GM21447 (cell line): ENCODE results near the gene TWIST2.

Experiments
- ATAC-seq: cut with Tn5 transposase; IDR thresholded peaks from one replicate; pipeline ENCODE4 v1.9.1; 2021; ENCODE audit not compliant: unreplicated experiment

The TWIST2 gene

DNA sequence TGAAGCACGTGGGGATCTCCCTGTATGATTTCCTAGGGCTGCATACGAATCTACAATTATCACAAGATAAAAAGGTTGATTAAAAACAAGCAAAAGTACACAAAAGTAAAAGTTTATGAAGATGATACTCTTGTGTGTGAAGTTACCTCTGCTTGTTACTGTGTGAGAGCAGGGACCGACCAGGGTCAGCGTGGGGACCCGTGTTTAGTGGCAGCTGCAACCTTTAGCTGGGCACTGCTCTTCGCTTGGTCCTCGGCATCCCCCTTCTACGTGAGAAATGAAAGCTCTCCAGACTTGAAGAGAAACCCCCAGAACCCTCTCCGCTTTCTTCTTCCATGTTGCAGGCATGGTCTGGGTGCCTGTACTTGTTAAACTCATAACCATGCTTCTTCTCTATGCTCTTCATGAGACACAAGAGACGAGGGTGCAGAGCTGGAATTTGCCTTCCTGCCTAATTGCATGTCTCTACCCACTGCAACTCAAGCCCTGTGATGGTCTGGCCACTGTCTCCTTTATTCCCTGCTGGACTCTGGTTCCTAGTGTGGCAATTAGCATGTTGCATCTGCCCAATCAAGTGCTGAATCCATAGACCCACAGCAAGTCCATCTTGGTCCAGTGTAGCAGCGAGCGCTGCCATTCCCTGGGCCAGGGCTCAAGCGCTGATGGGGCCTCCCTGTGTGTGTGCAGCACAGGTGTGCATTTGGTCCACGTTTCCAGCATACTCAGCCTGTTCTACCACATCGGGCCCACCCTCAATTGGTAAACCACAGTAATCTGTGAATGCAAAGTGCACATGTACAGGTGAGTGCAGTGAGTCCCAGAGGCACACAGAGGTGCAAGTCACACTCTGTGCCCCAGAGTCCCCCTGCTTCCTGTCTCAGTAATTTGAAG lies 88.5 kb downstream of the TWIST2 start:
- no peak for ATAC-seq

DNA sequence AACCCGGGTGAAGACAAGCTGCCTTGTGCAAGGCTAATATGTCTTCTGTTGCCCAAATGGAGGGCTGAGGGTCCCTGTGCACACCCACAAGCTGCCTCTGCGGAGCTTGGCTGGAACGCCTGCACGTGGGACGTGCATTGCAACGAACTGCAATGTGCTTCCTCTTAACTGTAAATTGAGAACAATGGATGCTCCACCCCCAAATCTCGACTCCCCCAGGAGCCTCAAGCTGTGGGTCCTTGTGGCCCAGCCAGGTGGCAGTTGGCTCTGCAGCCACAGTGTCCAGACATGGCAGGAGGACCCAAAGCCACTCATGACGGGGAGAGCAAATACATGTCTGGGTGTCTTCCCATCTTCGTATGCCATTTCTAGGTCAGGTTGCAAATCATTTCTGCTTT lies 90.1 kb downstream of the TWIST2 start:
- no peak for ATAC-seq

DNA sequence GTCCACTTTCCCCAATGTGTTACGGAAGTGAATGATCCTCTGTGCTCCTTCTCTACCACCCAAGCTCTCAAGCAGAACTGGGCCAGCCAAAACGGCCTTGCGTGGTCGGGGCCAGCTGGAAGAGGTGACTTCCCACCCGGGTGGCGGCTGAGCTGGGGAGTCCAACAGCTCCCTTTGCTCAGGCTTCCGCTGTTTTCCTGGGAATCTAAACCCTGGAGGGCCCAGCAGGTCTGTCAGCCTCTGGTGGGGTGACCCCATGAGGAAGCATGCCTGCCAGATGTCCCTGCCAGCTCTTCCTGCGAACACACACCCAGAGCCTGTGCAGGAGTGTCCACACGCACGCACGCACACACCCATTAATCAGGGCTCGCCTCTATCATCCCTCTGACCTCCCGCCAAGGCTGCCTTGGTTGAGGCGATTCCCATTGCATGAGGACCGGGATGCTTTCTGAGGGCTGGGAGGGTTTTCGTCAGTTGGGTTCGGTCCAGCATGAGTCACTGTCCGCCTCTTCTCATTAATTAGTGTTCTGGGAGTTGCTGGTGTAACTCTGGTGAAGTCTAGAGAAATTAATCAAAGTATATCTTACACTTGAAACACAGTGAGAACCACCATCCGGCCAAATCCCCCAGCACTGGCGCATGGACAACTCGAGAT lies 90.6 kb downstream of the TWIST2 start:
- no peak for ATAC-seq

DNA sequence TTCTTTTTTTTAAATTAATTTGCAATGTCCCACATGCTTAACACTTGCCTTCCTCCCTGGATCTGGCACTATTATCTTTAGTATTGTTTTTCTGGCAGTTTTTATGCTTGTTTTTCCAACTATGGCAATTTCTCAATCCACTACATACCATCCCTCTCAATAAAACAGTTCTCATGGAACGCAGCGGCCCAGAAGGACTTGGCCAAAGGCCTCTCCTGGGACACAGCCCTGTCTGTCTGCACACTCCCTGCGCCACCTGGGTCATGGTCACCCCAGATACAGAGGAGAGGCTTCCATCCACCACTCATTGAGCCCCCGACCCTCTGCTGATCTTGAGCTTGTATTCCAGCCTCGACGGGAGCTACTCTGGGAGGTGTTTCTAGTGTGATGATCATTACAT lies 91.2 kb downstream of the TWIST2 start:
- no peak for ATAC-seq

DNA sequence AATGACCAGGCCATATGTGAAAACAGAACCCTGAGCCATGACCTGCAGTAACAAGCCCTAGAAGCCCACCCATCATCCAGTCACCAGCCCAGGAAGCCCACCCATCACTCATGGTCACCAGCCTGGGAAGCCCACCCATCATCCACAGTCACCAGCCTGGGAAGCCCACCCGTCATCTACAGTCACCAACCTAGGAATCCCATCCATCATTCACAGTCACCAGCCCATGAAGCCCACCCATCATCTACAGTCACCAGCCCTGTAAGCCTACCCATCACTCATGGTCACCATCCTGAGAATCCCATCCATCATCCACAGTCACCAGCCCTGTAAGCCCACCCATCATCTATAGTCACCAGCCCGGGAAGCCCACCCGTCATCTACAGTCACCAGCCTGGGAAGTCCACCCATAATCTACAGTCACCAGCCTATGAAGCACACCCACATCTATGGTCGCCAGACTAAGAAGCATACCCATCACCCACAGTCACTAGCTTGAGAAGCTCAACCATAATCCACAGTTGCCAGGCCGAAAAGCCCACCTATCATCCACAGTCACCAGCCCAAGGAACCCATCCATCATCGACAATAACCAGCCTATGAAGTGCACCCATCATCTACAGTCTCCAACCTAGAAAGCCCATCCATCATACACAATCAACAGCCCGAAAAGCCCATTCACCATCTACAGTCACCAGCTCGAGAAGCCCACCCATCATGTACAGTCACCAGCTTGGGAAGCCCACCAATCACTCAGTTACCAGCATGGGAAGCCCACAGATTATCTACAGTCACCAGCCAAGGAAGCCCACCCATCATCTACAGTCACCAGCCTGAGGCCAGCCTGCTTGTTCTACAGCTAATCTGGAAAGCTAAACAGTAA lies 91.9 kb downstream of the TWIST2 start:
- no peak for ATAC-seq

DNA sequence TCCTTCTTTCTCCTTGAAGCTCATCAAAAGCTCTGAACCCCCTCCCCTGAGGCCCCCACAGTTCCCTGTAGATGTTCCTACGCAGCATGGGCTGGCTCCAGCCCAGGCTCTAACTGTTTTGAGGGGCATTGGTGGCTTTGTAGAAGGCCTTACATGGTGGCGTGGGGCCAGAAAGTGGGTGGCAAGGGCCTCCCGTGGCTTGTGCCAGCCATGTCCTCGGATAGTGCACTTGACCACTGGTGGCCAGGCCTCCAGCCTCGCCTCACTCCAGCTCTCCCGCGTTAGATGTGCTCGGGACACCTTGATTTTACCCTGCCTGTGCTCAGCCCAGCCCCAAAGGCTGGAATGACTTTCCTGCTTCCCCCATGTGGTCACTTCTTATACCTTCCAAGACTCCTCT lies 92.9 kb downstream of the TWIST2 start:
- ATAC-seq, result no peak

DNA sequence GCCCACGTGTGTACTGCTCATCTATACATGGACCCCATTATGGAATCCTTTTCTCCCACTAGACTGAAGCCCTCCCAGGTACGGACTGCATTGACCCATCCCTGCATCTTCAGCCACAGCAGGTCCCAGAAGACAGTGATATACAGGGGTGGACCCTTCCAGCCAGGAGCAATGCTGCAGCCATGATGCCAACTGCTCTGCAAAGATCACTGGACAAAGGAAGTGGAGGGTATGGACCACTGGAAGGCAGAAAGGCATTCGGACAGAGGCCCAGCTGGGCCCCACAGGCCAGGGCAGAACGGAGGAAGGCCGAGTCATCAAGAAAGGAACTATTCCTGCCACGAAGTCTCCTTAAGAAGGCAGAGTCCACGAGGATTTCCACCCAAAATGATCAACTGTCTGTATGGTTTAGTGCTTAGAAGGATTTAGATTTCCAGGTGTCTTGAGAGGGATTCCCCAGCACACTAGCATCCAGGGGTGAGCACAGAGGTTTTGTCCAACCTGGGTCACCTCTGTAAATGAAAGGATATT lies 93.4 kb downstream of the TWIST2 start:
- ATAC-seq, result no peak

DNA sequence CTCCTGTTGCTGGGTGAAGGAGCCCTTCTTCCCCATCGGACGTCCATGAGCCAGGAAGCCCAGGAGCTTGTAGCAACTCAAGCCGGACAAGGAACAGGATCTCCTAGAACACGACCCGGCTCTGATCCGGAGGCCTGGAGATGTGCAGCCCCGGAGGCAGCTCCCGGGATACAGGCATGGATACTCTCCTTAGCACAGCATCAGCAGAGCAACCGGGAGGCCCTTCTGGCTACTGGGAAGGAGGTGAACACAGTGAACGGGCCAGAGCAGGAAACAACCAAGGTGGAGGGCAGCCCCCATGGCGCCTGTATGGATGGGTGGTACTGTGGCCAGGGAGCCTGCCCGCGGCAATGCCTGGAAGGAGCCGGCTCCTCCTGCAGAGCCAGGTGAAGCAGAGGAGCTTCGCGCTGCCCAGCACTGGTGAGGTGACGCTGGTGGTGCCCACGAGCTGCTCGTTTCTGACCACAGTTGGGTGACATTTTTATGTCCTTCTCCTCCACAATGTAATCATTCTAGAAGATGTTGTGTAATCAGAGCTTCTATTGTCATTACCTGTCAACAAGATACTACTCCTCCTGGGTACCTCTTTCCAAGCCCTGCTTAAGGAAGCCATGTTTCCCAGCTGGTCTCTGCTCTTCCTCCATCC lies 94.3 kb downstream of the TWIST2 start:
- no peak for ATAC-seq

DNA sequence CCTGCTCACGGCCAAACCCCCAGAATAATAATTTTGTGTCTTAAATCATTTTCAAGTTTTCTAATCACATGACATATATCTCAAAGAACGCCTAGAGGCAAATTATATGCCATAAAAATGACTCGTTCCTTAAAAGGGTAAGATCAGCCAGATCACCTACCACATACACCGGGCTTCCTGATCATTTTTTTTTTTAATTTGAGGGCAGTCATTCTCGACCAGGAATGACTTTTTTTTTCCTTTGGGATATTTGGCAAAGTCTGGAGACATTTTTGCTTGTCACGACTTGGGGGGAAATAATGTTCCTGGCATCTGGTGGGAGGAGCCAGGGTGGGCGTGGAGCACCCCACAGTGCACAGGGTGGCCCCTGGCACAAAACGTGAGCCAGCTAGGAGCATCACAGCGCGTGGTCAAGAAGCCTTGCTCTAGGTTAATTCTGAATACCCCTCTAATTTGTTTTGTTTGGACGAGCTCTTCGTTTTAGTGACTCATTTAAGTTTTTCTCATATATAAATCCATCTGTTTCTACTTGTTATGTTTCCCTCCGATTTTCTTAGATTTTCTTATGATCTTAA lies 94.9 kb downstream of the TWIST2 start:
- ATAC-seq, result no peak

DNA sequence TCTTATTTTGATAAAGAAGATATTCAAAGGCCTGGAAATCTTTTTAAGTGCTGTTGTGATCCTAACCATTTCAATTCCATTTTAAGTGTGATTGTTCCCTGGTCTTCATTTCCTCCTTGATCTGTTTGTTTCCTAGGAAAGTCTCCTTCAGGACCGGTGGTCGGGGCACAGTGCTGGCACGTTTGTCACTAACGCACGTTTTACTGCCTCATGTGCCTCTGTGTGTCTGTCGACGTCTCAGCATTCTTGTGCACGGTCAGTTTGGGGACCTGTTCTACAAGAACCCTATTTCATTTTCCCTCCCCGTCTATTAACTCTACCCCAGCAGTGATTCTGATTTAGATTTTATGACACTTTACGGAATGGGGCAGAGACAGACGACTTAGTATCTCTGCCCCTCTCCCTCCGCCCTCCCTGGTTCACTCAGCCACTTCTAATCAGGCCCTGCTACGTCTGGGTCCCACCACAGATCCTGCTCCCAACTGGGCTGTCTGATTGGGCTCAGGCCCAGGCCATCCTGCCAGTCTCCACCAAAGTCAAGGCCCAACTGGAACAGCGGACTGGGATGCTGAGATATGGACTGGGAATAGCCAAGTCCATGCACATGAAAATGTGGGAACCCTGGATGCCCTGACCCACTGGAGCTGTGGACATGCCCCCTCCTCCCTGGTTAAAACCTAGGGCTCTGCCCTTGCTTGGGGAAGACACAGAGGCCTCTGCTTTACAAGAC lies 95.6 kb downstream of the TWIST2 start:
- ATAC-seq, result no peak

DNA sequence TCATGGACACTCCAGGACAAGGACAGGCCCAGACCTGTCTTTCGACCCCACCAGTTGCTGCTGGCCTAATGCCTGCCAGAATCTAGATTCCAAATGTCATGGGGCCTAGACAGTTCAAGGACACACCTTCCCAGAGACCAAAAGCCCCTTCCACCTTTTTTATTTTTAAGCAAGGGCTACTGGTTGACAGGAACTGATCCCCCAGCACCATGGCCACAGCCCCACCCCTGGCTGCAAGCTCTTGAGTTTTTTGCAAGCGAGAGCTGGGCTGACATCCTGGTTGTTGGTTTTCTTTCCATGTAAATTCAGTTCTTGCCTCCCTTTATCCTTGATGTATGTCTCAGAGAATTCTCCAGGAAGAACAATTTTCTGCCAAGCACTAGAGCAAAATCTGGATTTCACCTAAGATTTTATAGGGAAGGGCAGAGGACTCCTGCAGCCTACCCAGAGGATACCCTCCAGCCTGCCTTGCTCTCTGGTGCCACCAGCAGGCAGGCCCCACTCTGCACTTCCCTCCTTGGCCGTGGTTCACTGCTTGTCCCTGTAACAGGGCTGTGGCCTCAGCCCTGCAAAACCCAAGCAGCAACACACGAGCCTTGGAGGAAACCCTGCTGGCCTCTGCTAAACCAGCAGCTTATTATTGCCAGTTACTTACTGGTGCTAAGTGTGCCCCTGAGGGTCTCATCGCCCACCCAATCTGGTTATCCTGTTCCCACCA lies 97.7 kb downstream of the TWIST2 start:
- no peak for ATAC-seq

DNA sequence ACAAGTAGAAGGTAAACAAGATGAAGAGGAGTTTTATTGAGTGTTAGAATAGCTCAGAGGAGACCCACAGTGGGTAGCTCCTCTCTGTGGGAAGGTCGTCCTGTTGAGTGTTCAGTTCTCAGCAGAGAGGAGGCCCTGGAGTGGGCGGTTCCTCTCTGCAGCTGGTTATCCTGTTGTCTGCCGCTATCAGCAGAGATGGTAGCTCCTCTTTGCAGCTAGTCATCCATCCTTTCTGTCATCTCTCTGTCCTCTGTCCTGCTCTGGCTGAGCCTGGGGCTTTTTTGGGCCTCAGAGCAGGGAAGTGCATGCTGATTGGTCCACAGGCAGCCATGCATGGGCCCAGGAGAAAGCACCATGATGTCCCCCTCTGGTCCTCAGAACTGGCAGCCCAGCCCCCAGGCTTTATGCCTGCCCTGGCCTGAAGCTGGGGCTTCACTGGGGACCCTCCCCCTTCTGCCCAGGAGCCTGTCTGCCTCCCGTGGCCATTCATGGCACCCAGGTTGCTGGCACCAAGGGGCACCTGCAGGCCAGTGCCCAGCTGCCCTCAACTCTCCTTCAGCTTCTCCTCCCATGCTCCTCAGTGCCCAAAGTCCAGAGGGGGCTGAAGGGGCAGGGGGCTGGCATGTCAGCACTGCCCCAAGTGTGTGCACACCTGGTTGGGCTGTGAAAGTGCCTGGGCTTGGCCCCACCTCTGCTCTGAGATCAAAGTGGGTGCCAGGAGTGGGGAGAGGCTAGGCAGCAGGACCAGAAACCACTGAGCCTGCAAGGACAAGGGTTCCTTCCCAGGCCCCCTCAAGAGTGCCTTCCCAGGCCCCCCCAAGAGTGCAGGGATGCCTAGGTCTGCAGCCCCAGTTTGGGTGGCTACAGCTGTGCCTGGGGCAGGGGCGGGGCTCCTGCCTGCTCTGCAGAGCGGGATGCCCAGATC lies 98.7 kb downstream of the TWIST2 start:
- ATAC-seq, result no peak

DNA sequence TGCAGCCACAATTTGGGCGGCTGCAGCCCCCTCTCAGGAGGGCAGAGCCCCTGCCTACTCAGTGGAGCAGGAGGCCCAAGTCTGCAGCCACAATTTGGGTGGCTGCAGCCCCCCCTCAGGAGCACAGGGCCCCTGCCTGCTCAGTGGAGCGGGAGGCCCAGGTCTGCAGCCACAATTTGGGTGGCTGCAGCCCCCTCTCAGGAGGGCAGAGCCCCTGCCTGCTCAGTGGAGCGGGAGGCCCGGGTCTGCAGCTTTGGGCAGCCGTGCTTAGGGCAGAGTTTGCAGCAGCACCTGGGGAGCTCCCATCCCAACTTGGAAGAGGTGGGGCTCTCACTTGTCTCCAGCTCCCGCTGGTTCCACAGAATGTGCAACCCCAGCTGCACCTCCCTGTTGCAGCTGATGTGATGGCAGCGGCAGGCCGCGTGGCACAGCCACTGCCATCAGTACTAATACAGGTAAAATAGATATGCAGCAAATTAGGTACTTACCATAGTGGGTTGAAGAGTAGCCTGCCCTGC lies 99.4 kb downstream of the TWIST2 start:
- ATAC-seq, result no peak

DNA sequence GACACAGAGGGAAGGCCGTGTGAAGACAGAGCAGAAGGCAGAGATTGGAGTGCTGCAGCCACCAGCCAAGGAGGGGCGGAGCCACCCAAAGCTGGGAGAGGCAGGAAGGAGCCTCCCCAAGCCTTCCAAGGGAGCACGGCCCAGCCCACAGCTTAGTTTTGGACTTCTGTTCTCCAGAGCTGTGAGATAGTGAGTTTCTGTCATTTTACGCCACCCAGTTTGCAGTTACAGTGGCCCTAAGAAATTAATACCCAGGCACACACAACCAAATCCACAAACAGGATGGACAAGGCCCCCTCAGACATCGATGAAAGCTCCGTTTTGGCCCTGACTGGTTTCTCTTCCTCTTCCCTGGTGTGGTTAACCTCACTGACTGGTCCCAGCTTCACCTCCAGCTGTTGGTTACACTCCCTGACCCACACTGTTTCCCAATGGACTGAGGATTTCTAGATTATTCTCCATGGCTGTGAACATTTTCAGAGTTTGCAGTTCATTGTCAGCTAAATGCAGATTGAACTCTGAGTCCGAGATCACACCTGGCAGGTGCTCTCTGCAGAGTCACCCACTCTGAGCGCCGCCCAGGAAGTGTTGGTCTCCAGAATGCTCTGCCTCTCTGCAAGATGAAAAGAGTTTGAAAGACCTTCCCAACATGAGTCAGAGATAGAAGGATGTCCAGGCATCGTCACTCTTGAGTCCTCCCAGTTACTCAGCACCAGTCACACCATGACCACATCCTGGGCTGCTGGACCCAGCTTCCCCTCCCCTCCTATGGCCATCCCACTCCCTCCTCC lies 100.2 kb downstream of the TWIST2 start:
- no peak for ATAC-seq

DNA sequence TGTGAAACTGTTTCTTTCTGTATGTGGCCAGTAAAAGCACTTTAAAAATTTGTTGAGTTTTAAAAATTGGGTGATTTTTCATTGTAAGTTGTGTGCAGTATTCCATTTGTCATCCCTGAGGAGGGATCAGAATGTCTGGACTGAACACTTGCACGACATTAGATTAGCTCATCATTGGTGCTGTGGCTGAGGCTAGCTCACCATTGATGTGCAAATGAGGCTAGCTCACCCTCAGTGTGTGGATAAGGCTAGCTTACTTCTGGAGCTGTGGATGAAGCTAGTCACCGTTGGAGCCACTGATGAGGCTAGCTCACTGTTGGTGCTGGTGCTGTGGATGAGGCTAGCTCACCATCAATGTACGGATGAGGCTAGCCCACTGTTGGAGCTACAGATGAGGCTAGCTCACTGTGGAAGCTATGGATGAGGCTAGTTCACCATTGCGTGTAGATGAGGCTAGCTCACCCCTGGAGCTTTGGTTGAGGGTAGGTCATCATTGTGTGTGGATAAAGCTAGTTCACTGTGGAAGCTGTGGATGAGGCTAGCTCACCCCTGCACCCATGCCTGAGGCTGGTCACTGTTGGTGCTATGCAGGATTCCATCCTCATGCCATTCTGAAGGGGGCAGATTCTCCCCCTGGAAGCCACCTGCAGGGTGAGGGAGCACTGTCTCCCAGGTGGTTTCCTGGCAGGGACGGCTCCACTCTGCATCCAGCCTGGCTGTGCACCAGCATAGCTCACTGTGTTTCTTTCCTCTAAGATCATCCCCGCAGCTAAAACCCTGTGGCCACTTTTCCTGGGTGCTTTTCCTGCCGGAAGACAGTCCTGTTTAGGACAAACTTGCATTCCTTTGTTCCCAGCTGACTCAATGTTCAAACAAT lies 101.1 kb downstream of the TWIST2 start:
- no peak for ATAC-seq

DNA sequence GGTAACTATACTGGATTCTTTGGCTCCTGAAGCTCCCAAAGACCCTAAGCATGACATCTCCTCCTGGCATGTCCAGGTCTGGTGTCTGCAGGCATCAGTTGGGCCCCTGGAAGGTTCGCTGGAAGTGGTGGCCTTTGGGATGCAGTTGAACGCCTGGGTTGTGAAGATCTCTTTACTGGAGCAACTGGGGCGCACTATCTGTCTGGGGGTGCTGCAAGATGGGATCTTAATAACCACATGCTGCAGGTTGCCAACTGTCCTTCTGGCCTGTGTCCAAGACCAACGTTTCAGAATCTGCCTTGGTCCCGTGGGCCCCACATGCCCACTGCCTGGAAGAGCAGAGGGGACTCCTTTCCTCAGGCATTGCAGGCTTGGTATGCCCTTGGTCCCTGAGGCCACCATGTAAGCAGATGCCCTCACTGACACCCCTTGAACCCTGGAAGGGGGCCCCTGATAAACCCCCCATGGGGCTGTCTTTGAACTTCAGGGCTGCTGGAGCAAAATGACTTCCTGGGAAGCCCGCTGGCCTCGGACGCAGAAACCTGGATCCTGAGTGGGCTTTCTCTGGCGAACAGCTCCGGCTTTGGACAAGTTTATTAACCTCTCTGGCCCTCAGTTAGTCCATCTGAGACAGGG lies 101.9 kb downstream of the TWIST2 start:
- no peak for ATAC-seq
